GM21367 (cell line): ENCODE measurements around the gene IDI2.
A peak's percentile ranks its signal among the peaks of the same experiment; 100 is the strongest.
"Not testable (repeated sequence)": the region's sequence is repeated elsewhere in the genome, so short reads cannot be mapped to it uniquely, and the experiment has no call there.

Source experiments
- ATAC-seq: cut with Tn5 transposase; IDR thresholded peaks from one replicate; pipeline ENCODE4 v1.9.1; 2021; ENCODE audit not compliant: unreplicated experiment

IDI2 gene

DNA sequence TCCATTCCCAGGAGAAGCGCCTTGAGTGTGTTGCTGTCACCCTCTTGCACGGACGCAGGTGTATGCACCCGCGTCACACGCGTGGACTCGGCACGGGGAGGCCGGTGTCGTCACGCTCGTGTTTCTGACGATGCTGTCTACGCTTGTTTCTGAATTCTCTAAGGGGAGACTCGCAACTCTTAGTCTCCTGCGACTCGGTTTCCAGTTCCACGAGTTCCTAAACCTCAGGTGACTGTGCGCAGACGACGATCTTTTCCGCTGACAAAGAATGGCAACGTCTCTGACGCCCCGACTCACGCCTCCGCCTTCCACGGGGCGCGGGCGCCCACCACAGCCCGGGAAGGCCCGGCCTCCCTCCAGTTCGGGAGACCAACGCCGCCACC is 22.7 kb upstream of the IDI2 start:
- no peak for ATAC-seq

- ATAC-seq: no peak
These were observed 22.3 kb upstream of the IDI2 start for GRCh38 chr10:1047937-1048336.

- ATAC-seq: no peak
These were observed 19.8 kb upstream of the IDI2 start for GRCh38 chr10:1045415-1045814.

- ATAC-seq: no peak
These were observed 19.3 kb upstream of the IDI2 start for GRCh38 chr10:1044964-1045363.

- ATAC-seq: no peak
These were observed 18.5 kb upstream of the IDI2 start for GRCh38 chr10:1044146-1044545.

GRCh38 chr10:1043532-1043995 is 17.9 kb upstream of the IDI2 start:
- ATAC-seq: peak; percentile 50

DNA sequence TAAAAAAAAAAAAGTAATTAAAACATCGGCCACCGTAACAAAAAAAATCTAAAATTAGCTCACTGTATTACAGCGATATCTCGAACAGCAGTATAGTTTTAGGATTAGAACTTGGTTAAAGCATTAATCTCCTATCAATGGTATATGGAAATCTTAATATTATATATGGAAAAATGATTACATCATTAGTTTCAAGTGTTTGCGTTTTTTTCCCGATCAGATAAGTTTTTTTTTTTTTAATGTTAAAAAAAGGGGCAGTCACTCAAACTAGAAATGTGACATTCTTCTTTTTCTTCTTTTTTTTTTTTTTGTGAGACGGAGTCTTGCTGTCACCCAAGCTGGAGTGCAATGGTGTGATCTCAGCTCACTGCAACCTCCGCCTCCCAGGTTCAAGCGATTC is 15.9 kb upstream of the IDI2 start:
- no peak for ATAC-seq

DNA sequence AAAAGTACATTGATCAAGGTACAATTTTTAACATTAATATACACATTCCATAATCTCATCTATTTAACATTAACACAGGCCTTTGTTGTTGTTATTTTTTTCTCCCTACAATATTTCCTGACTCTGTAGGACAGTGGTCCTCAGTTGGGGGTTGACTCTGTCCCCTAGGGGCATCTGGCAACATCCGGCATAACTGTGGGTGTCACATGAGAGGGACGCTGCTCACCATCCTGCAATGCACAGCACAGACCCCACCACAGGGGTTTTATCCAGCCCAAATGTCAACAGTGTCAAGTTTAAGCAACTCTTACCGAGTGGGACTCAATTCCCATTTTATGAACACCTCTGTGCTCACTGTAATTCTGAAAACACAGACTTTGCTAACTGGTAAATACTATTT is 14.5 kb upstream of the IDI2 start:
- no peak for ATAC-seq

DNA sequence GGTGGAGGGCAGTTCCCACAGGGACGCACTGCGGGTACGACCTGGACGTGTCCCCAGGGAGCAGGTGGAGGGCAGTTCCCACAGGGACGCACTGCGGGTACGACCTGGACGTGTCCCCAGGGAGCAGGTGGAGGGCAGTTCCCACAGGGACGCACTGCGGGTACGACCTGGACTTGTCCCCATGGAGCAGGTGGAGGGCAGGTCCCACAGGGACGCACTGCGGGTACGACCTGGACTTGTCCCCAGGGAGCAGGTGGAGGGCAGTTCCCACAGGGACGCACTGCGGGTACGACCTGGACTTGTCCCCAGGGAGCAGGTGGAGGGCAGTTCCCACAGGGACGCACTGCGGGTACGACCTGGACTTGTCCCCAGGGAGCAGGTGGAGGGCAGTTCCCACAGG is 13.1 kb upstream of the IDI2 start:
- not testable (repeated sequence) for ATAC-seq

GRCh38 chr10:1037098-1037497 is 11.4 kb upstream of the IDI2 start:
- no peak for ATAC-seq

- no peak for ATAC-seq
These were observed 10.7 kb upstream of the IDI2 start for GRCh38 chr10:1036341-1036791.

DNA sequence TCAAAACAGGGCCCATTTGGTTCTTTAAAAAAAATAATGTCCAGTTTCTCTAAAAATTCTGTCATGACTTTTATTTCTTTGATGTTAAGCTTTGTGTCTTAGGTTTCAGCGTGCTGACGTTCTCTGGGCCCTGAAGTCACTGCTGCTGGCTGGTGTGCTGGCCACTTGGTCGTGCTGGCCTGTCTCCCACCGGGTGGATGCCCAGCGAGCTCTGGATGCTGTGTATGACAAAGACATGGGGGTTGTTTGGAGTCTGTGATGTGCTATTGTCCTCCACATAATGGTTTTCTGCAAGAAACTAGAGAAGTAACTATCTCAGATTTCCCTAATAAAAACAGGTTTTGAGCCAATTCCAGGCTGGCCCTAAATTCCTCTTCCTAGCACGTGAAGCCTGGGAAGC is 9.5 kb upstream of the IDI2 start:
- no peak for ATAC-seq

GRCh38 chr10:1034758-1035157 is 9.1 kb upstream of the IDI2 start:
- ATAC-seq: no peak

- ATAC-seq: no peak
These were observed 7.9 kb upstream of the IDI2 start for GRCh38 chr10:1033601-1034000.

DNA sequence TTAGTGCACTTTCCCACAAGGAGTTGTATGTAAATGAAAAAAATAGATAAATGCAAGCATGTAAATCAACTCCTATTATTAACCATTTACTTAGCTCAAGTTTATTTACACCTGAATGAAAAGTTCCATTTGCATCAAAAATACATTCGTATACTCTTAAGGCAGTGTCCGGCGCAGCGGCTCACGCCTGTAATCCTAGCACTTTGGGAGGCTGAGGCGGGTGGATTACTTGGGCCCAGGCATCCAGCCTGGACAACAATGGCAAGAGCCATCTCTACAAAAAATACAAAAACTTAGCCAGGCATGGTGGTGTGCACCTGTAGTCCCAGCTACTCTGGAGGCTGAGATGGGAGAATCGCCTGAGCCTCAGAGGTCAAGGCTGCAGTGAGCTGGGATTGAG is 4.2 kb upstream of the IDI2 start:
- ATAC-seq: no peak

DNA sequence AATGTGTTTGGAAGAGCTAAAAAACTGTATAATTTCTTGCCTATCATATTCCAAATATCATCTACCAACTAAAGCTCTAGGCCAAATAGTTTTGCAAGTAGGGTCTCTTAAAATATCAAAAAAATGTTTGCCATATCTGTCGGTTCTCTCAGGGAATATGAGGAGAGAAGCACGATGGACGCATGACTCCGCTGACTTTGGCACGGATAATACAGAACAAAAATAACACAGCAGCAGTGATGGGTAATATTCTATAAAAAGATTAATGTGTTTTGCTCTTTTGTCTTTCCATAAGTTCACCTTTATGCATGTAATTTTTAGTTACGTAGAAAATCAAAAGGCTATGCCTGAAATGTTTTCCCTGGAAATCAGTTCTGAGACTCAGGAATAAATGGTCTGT is 919 bp upstream of the IDI2 start:
- ATAC-seq: no peak

GRCh38 chr10:1024103-1024502 is 1.6 kb downstream of the IDI2 start:
- no peak for ATAC-seq

GRCh38 chr10:1022413-1022812 is 3.2 kb downstream of the IDI2 start:
- no peak for ATAC-seq

DNA sequence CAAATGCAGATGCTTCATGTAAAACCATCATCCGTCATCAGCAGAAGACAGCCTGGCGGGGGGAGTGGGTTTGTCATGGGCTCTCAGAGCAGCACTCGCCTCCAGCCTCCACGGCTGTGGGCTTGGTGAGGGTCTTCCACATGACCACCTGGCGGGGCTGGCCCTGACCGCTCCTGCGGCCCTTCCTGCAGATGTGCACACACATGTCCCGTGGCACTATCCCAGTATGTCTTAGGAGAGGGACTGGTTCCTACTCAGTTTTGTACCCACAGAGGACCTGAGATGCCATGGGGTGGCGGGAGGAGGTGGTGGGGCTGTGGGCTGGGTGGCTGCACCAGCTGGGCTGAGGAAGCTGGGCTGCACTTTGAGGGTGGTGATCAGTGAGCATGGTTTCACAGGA is 4.7 kb downstream of the IDI2 start:
- no peak for ATAC-seq

DNA sequence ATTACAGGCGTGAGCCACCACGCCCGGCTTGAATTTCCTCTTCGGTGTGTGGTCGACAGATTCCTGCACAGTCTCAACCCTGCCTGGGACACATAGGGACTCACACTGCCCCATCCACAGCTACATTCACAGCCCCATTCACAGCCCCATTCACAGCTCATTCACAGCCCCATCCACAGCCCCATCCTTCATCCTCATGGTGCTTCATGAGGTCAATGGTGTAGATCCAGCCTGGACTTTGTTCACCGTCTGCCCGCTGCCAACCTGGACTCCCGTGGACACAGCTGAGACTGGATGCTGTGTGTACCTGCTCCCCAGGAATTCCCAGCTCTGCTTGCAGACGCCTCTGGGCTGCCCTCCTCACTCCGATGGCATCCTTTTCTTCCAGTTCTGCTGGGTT is 5.2 kb downstream of the IDI2 start:
- no peak for ATAC-seq

DNA sequence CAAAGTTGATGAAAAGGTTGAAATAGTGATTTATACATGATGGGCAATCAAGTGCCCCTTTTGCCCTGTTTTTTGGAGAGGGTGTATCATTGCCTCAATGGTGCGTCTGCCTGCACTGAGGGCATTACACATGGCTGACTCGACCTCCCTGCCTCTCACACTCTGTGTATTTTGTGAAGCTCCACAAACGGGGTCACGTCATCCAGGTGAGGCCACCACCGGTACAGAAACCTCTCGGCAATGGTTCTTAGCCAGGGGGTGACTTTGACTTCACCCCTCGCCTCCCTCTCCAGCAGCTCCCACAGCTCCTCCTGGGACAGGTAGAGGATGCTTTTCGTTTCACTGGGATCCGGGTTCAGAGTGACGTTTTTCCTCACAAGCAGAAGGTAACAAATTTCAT is 6.3 kb downstream of the IDI2 start:
- no peak for ATAC-seq

DNA sequence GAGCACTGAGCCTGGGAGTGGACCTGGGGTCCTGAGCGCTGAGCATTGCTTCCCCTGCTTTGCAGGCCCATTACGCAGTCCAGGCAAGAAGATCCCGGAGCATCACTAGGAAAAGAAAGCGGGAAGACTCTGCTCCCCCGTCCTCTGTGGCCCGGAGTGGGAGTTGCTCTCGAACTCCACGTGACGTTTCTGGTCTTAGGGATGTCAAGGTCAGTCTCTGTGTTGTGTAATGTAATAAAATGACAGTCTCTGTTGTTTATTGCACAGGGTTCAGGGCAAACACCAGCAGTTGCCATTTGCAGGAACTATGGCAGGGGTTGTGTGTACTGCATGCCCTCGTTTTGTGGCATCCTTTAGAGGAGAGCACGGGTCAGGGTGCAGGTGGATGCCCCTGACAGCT is 10.0 kb downstream of the IDI2 start:
- ATAC-seq: no peak

DNA sequence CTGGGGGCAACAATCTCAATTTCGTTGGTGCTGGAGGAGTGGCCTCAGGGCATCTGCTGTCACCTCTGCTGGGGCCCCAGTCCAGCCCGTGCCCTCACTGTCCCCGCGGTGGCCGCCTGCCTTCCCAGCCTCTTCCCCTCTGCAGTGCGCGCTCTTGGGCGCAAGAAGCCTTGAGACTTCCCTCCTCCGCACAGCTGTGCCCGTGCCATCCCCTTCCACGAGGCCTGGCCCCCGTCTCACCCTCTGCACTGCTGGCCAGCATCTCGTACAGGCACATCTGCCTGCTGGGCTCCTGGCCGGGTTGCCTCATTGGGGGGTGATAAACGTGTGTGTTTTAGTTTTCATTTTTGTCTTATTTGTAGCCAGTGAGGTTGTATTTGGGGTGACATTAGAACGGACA is 14.0 kb downstream of the IDI2 start:
- ATAC-seq: no peak

DNA sequence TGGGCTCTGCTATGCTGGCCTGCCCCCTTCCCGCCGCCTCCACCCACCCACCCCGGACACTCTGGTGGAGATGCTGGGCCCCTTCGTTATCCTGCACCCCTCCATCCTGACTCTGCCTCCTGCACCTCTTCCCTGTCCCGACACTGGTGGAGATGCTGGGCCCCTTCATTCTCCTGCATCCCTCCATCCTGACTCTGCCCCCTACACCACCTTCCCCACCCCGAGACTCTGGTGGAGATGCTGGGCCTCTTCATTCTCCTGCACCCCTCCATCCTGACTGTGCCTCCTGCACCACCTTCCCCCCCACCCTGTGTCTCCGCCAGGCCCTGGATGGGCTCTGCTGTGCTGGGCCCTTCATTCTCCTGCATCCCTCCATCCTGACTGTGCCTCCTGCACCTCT is 15.0 kb downstream of the IDI2 start:
- no peak for ATAC-seq
